ENCODE measurements around the gene FLNB.

Gene FLNB

GRCh38 chr3:58153371-58153770 is 145.1 kb downstream of the FLNB start:
- H3K27ac ChIP-seq = no peak overlapping the region
- DNase-seq (ENCODE audit: low read depth, low spot score) = no peak

GRCh38 chr3:58154626-58155449 is 146.6 kb downstream of the FLNB start:
- H3K27ac ChIP-seq = no peak overlapping the region
- DNase-seq (ENCODE audit: low read depth, low spot score) = no peak

- peak overlapping the region; percentile 12 for H3K27ac ChIP-seq
- no peak for DNase-seq (ENCODE audit: low read depth, low spot score)
Measured at GRCh38 chr3:58155838-58156237, 147.6 kb downstream of the FLNB start.

DNA sequence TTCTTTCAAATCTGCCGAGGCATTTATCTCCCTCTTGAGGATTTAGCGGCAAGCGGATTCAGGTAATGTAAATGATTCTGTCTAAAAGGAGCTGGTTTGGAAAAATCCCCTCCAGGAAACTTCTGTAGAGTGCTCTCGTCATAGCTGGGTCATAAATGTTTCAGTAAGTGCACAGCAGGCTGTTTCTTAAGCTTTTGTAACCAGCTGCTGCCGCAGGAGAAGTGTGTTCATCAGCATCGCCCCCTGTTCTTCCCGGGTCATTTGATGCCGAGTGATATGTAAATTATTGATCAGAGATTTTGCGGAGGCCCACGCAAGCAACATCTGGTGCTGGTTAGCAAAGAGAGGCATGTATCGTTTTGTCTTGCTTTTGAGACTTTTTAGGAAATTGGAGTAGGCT is 149.5 kb downstream of the FLNB start:
- peak overlapping the region; percentile 12 for H3K27ac ChIP-seq
- no peak for DNase-seq (ENCODE audit: low read depth, low spot score)

- no peak for DNase-seq (ENCODE audit: low read depth, low spot score)
- H3K27ac ChIP-seq = peak overlapping the region; percentile 12
Measured at GRCh38 chr3:58158442-58159153, 150.4 kb downstream of the FLNB start.

- DNase-seq (ENCODE audit: low read depth, low spot score) = no peak
- peak overlapping the region; percentile 90 for H3K27ac ChIP-seq
Measured at GRCh38 chr3:58160399-58160798, 152.2 kb downstream of the FLNB start.

- DNase-seq (ENCODE audit: low read depth, low spot score) = peak; percentile 68
- H3K27ac ChIP-seq = peak overlapping the region; percentile 90
Measured at GRCh38 chr3:58161435-58162398, 153.5 kb downstream of the FLNB start.

GRCh38 chr3:58163234-58163633 is 155.0 kb downstream of the FLNB start:
- H3K27ac ChIP-seq = peak overlapping the region; percentile 90
- no peak for DNase-seq (ENCODE audit: low read depth, low spot score)

- no peak for DNase-seq (ENCODE audit: low read depth, low spot score)
Measured at GRCh38 chr3:58164199-58164879, 156.1 kb downstream of the FLNB start.

GRCh38 chr3:58164906-58165821 is 156.9 kb downstream of the FLNB start:
- DNase-seq (ENCODE audit: low read depth, low spot score) = no peak

More at GRCh38 chr3:58164199-58164879, 156.1 kb downstream of the FLNB start:
- peak overlapping the region; percentile 90 for H3K27ac ChIP-seq

DNA sequence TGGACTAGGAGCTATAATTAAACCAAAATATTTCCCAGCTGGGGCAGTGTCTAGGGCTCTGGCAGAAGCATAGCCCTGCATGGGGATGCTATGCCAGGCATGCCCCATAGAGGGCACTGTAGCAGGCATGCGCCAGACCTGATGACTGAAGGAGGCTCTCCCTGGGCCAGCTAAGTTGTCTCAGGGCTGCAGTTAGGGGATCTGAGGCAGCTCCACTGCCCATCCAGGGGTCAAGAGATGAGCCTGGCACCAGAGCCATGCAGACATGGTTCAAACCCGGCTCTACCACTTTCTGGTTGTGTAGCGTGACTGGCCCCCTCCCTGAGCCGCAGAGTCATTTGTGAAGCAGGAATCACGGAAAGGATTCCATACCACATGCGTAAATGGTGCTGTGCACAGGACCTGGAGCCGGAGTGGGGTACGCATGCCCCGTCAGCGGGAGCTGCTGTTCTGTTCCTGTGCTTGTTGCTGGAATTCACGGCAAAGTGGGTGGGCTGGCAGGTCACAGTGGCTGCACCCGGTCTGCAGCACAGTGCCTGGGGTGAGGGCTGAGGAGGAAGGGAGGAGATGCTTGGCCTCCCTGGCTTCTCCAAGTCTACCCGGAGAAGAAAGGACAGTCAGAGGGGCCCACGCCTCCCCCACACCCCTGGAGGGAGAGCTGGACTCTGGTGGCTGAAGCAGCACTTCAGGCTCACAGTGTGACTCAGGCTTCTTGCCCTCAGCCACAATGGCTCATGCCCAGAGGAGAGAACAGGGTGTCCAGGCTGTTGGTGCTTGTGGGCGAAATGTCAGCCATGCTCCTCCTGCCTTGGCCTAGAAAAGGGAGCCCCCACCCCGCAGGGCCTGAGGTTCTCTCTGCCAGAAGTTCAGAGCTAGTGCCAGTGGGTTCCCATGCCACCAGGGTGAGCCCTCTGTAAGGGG is 159.5 kb downstream of the FLNB start:
- DNase-seq (ENCODE audit: low read depth, low spot score) = no peak
- peak overlapping the region; percentile 17 for H3K27ac ChIP-seq

More at GRCh38 chr3:58164906-58165821, 156.9 kb downstream of the FLNB start:
- H3K27ac ChIP-seq = peak overlapping the region; percentile 90

GRCh38 chr3:58168498-58168897 is 160.3 kb downstream of the FLNB start:
- no peak overlapping the region for H3K27ac ChIP-seq
- DNase-seq (ENCODE audit: low read depth, low spot score) = no peak

- no peak for DNase-seq (ENCODE audit: low read depth, low spot score)
Measured at GRCh38 chr3:58169371-58169770, 161.1 kb downstream of the FLNB start.

GRCh38 chr3:58170376-58170775 is 162.2 kb downstream of the FLNB start:
- DNase-seq (ENCODE audit: low read depth, low spot score) = no peak
- H3K27ac ChIP-seq = no peak overlapping the region

More at GRCh38 chr3:58169371-58169770, 161.1 kb downstream of the FLNB start:
- no peak overlapping the region for H3K27ac ChIP-seq

- H3K27ac ChIP-seq = no peak overlapping the region
- no peak for DNase-seq (ENCODE audit: low read depth, low spot score)
Measured at GRCh38 chr3:58171126-58171525, 162.9 kb downstream of the FLNB start.

DNA sequence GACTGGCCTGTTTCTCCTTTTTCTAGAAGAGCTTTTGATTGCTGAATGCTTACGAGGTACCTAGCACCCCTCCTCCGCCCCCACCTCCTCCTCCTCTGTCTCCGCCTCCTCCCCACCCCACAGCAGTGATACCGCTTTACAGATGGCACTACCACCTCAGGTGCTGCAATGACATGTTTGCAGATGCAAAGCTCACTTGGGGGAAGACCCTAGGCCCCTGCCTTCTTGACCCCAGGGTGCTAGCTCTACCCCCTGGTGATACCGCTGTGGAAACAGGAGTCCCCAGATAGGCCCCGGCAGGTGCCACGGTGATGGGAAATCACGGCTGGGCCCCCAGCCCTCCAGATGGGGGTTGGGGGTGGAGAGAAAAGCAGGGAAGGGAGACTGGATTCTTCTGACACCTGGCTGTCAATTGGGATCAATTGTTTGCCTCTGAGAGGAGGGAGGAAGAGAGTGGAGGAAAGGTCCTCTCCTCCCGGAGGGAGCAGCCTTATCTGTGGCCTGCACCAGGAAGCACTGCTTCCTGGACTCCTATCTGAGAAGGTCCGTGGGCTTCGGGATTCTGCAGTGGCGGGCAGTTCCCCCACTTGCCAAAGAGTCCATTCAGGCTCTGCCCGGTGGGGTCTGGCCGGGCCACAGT is 164.9 kb downstream of the FLNB start:
- no peak overlapping the region for H3K27ac ChIP-seq
- no peak for DNase-seq (ENCODE audit: low read depth, low spot score)
